CD4-positive, alpha-beta T cell treated with Interleukin-4 for 4 hours (primary cell): Measurements from ENCODE around the gene ERMN.
"Not testable (repeated sequence)": the region's sequence is repeated elsewhere in the genome, so short reads cannot be mapped to it uniquely, and the experiment has no call there.

ENCODE experiments used
- DNase-seq: peaks from one replicate; pipeline ENCODE4 v3.0.0-alpha.2; 2020

The ERMN gene

GRCh38 chr2:157290525-157290924 lies 35.1 kb downstream of the ERMN start:
- DNase-seq, result no peak

GRCh38 chr2:157287160-157287559 lies 38.5 kb downstream of the ERMN start:
- no peak for DNase-seq

GRCh38 chr2:157283468-157283867 lies 42.2 kb downstream of the ERMN start:
- DNase-seq, result no peak

GRCh38 chr2:157281316-157281715 lies 44.3 kb downstream of the ERMN start:
- DNase-seq, result no peak

- DNase-seq, result not testable (repeated sequence)
Measured at GRCh38 chr2:157279311-157279710, 46.3 kb downstream of the ERMN start.

- DNase-seq, result no peak
Measured at GRCh38 chr2:157271590-157272203, 53.9 kb downstream of the ERMN start.

GRCh38 chr2:157269922-157270321 lies 55.7 kb downstream of the ERMN start:
- DNase-seq, result no peak

GRCh38 chr2:157269060-157269459 lies 56.6 kb downstream of the ERMN start:
- no peak for DNase-seq
